Spleen (tissue), 11 donors: Measurements from ENCODE around the gene PCGF2. TPM values are rescaled to one million over a fixed set of nuclear protein-coding genes. Genes with fewer than 3 reads are reported as not detected.

Experiments
- DNase-seq: peaks from one replicate; pipeline ENCODE4 v3.0.0-alpha.2; 2020
- H3K27ac ChIP-seq, 8 donors: fragments of 200-600 bp; sonication (generic) in 7 of 8; 1 replicate in 4 of 8; 2 replicates in 4 of 8; pipeline versions ENCODE4 v1.5.0 to v1.8.0; 2016 to 2021; ENCODE audit warnings: inconsistent platforms in 4 of 8, mild to moderate bottlenecking in 4 of 8, moderate library complexity in 1 of 8
- H3K27me3 ChIP-seq, 7 donors: fragments of 200-600 bp; sonication (generic) in 6 of 7; replicated peaks in 1 of 7; 1 replicate in 4 of 7; 2 replicates in 3 of 7; pipeline versions ENCODE4 v1.5.0 to v1.8.0; 2016 to 2021; ENCODE audit warnings: inconsistent platforms in 3 of 7, mild to moderate bottlenecking in 1 of 7
- H3K36me3 ChIP-seq, 6 donors: fragments of 200-600 bp; sonication (generic) in 5 of 6; 1 replicate in 4 of 6; 2 replicates in 2 of 6; pipeline versions ENCODE4 v1.5.0 to v1.8.0; 2016 to 2021; ENCODE audit warnings: inconsistent platforms in 2 of 6
- H3K4me1 ChIP-seq, 6 donors: fragments of 200-600 bp; sonication (generic) in 5 of 6; 1 replicate in 3 of 6; 2 replicates in 3 of 6; pipeline versions ENCODE4 v1.5.0 to v1.8.0; 2016 to 2021; ENCODE audit warnings: inconsistent platforms in 3 of 6
- H3K4me3 ChIP-seq, 8 donors: fragments of 200-600 bp; sonication (generic) in 7 of 8; 1 replicate in 4 of 8; 2 replicates in 4 of 8; pipeline versions ENCODE4 v1.5.0 to v1.8.0; 2016 to 2021; ENCODE audit warnings: inconsistent platforms in 4 of 8, mild to moderate bottlenecking in 4 of 8, moderate library complexity in 2 of 8
- H3K9me3 ChIP-seq, 8 donors: fragments of 200-600 bp; sonication (generic) in 7 of 8; 1 replicate in 4 of 8; 2 replicates in 4 of 8; pipeline versions ENCODE4 v1.5.0 to v1.8.0; 2016 to 2021; ENCODE audit warnings: inconsistent platforms in 4 of 8
- POLR2A ChIP-seq, 3 donors: fragments of 450-650 bp; IDR thresholded peaks; one replicate each; pipeline ENCODE4 v1.5.1; 2017; ENCODE audit warnings: antibody characterized with exemption in 3 of 3, mild to moderate bottlenecking in 1 of 3
- POLR2AphosphoS5 ChIP-seq, 3 donors: sonication (generic); formaldehyde crosslinking; IDR thresholded peaks; one replicate each; pipeline ENCODE4 v1.5.1; 2017; ENCODE audit warnings: antibody characterized with exemption in 3 of 3
- WGBS, 5 donors: extraction: QIAGEN DNeasy Blood & Tissue Kit in 3 of 5; methylation state at CpG; one replicate each; pipeline versions ENCODE4 v1.1.5 to v1.1.7; 2013 to 2018; 5-methylcytosine and 5-hydroxymethylcytosine counted together
- intact Hi-C: fragments of 100-400 bp; cut with DNase I; formaldehyde crosslinking; loops from one replicate; pipeline ENCODE4 v1.15.0; 2023; ENCODE audit warnings: low total_unique reads
- polyA plus RNA-seq, 3 donors: library from polyadenylated mRNA; stranded (reverse); fragments of 200-250 nt; gene quantifications; one replicate each; pipeline ENCODE4 v1.2.1, GENCODE V29; 2013
- total RNA-seq, 7 donors: library from RNA; depleted of rRNA in 3 of 7; stranded (reverse); fragments of >200 nt in 3 of 7; fragmentation: NEBNext Ultra II Directional in 4 of 7; extraction: Animal tissue kit (Norgen Biotek cat#: 25700) in 4 of 7; gene quantifications; one replicate each; pipeline versions ENCODE4 v1.1.0 to v1.2.1, GENCODE V29; 2016 to 2021
- TF ChIP-seq, protein P1 (sequence below), 11 experiments: fragments of 200-600 bp in 7 of 11; fragments of 450-650 bp in 4 of 11; sonication (generic) in 4 of 11; IDR thresholded peaks in 8 of 11; conservative IDR thresholded peaks in 3 of 11; 1 replicate in 7 of 11; 2 replicates in 4 of 11; pipeline versions ENCODE4 v1.4.0 to v1.8.0; 2016 to 2021; ENCODE audit warnings: antibody characterized with exemption in 11 of 11, inconsistent platforms in 4 of 11, mild to moderate bottlenecking in 1 of 11
- donor health status: healthy with polysubstance abuse.
- donor health status: DM: no; HTN: no; CAD: no; lungs with moderate emphysema.
- donor health status: DM: no; HTN: no; CAD: no.
- donor health status: Bipolar disorder and iron deficiency.
- donor health status: healthy.
- donor health status: DM: no; HTN: no; CAD: no.
- donor health status: DM: yes; HTN: yes; CAD: no.

PCGF2 gene
- total and polyA plus RNA-seq, 10 donors: 13.1 to 57.6 (median 25.7) TPM

GRCh38 chr17:38725066-38725465 lies 23.1 kb downstream of the PCGF2 start:
- Histone ChIP-seq H3K9me3 (no peaks in the 10 kb centered on the region), H3K27ac (peak overlapping the region in 6 of 8 donors; percentile 20 to 93 (median 50)), H3K36me3 (peaks cover 0 to 58% (median 45%) of the 10 kb centered on the region in 6 donors), H3K27me3 (no peaks in the 10 kb centered on the region), H3K4me3 (no peak overlapping the region), H3K4me1 (peaks cover 36 to 97% (median 53%) of the 10 kb centered on the region in 6 donors)
- TF ChIP-seq POLR2AphosphoS5 (IDR thresholded peaks at IDR 0.05): peak in 2 of 3 donors; percentile 4 to 9
- TF ChIP-seq, protein P1, sequence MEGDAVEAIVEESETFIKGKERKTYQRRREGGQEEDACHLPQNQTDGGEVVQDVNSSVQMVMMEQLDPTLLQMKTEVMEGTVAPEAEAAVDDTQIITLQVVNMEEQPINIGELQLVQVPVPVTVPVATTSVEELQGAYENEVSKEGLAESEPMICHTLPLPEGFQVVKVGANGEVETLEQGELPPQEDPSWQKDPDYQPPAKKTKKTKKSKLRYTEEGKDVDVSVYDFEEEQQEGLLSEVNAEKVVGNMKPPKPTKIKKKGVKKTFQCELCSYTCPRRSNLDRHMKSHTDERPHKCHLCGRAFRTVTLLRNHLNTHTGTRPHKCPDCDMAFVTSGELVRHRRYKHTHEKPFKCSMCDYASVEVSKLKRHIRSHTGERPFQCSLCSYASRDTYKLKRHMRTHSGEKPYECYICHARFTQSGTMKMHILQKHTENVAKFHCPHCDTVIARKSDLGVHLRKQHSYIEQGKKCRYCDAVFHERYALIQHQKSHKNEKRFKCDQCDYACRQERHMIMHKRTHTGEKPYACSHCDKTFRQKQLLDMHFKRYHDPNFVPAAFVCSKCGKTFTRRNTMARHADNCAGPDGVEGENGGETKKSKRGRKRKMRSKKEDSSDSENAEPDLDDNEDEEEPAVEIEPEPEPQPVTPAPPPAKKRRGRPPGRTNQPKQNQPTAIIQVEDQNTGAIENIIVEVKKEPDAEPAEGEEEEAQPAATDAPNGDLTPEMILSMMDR (IDR thresholded peaks at IDR 0.05 in 8 of 11, conservative IDR thresholded peaks at IDR 0.05 in 3 of 11): no peak
- intact Hi-C loops: no loop called here
- 73 to 87% (median 75%) methylated on average over 8 to 10 of the region's 10 CpGs for WGBS, 5 donors
- DNase-seq: no peak

GRCh38 chr17:38724337-38724988 lies 23.7 kb downstream of the PCGF2 start:
- TF ChIP-seq POLR2AphosphoS5 (IDR thresholded peaks at IDR 0.05): peak; percentile 47 to 79 (median 64)
- TF ChIP-seq, protein P1 (IDR thresholded peaks at IDR 0.05 in 8 of 11, conservative IDR thresholded peaks at IDR 0.05 in 3 of 11): peak in 1 of 11 experiments; percentile 14
- TF ChIP-seq POLR2A (IDR thresholded peaks at IDR 0.05): no peak
- peaks cover 0 to 64% (median 50%) of the 10 kb centered on the region in 6 donors for H3K36me3 ChIP-seq
- H3K27ac ChIP-seq: peak overlapping the region in 6 of 8 donors; percentile 20 to 93 (median 50)
- no peaks in the 10 kb centered on the region for H3K27me3 ChIP-seq
- H3K4me3 ChIP-seq: no peak overlapping the region
- WGBS, 5 donors: 44 to 61% (median 48%) methylated on average over 14 to 16 of the region's 16 CpGs
- intact Hi-C loops: no loop called here
- DNase-seq: peak; percentile 85
- peaks cover 32 to 97% (median 48%) of the 10 kb centered on the region in 6 donors for H3K4me1 ChIP-seq
- no peaks in the 10 kb centered on the region for H3K9me3 ChIP-seq

GRCh38 chr17:38721802-38722201 lies 26.3 kb downstream of the PCGF2 start:
- Histone ChIP-seq H3K36me3 (peaks cover 0 to 91% (median 76%) of the 10 kb centered on the region in 6 donors), H3K27ac (peak overlapping the region in 3 of 8 donors; percentile 5 to 34 (median 15)), H3K4me1 (peaks cover 6 to 81% (median 22%) of the 10 kb centered on the region in 6 donors), H3K4me3 (no peak overlapping the region), H3K9me3 (no peaks in the 10 kb centered on the region), H3K27me3 (no peaks in the 10 kb centered on the region)
- TF ChIP-seq POLR2AphosphoS5 (IDR thresholded peaks at IDR 0.05): peak in 1 of 3 donors; percentile 36
- TF ChIP-seq, protein P1 (IDR thresholded peaks at IDR 0.05 in 8 of 11, conservative IDR thresholded peaks at IDR 0.05 in 3 of 11): no peak
- intact Hi-C loops: no loop called here
- no peak for DNase-seq
- WGBS, 5 donors: 94 to 98% (median 95%) methylated on average over 9 to 16 of the region's 16 CpGs

GRCh38 chr17:38720941-38721340 lies 27.2 kb downstream of the PCGF2 start:
- intact Hi-C loops: no loop called here
- 90 to 96% (median 93%) methylated on average over 6 of the region's 6 CpGs for WGBS, 5 donors

More at GRCh38 chr17:38720941-38721340, 27.2 kb downstream of the PCGF2 start:
- Histone ChIP-seq H3K36me3 (peaks cover 0 to 100% (median 84%) of the 10 kb centered on the region in 6 donors), H3K4me3 (no peak overlapping the region), H3K4me1 (peaks cover 6 to 72% (median 21%) of the 10 kb centered on the region in 6 donors), H3K9me3 (no peaks in the 10 kb centered on the region), H3K27me3 (no peaks in the 10 kb centered on the region), H3K27ac (peak overlapping the region in 1 of 8 donors; percentile 34)
- no peak for TF ChIP-seq POLR2AphosphoS5 (IDR thresholded peaks at IDR 0.05)
- TF ChIP-seq POLR2A (IDR thresholded peaks at IDR 0.05): no peak
- TF ChIP-seq, protein P1 (IDR thresholded peaks at IDR 0.05 in 8 of 11, conservative IDR thresholded peaks at IDR 0.05 in 3 of 11): no peak
- DNase-seq: no peak
